MG63 (cell line): ENCODE measurements around the gene THYN1. TPM values are rescaled to one million over a fixed set of nuclear protein-coding genes. Genes with fewer than 3 reads are reported as not detected.
A peak's percentile ranks its signal among the peaks of the same experiment; 100 is the strongest.
"Not testable (repeated sequence)": the region's sequence is repeated elsewhere in the genome, so short reads cannot be mapped to it uniquely, and the experiment has no call there.

Source experiments
- DNase-seq: peaks from one replicate; pipeline ENCODE4 v3.0.0-alpha.2; 2020
- H3K27me3 ChIP-seq: fragments of 250-450 bp; sonication (Bioruptor Pico); 2 replicates; pipeline ENCODE4 v1.5.1; 2020; ENCODE audit warnings: mild to moderate bottlenecking, moderate library complexity
- H3K36me3 ChIP-seq: fragments of 250-450 bp; sonication (Bioruptor Pico); 2 replicates; pipeline ENCODE4 v1.5.1; 2020; ENCODE audit warnings: mild to moderate bottlenecking, moderate library complexity
- H3K4me3 ChIP-seq: fragments of 250-450 bp; sonication (Bioruptor Pico); 2 replicates; pipeline ENCODE4 v1.5.1; 2020; ENCODE audit warnings: mild to moderate bottlenecking, moderate library complexity
- H3K9me3 ChIP-seq: fragments of 250-450 bp; sonication (Bioruptor Pico); 2 replicates; pipeline ENCODE4 v1.5.1; 2020; ENCODE audit warnings: mild to moderate bottlenecking, moderate library complexity
- total RNA-seq: library from RNA; depleted of rRNA; stranded (reverse); fragments of >200 nt; shearing (Covaris generic); gene quantifications from 2 replicates; pipeline ENCODE4 v1.2.3, GENCODE V29; 2014; ENCODE audit warnings: low replicate concordance

THYN1 gene
- total RNA-seq, 1 experiment from 2014 or later: 43.3 TPM

- no peak overlapping the region for H3K4me3 ChIP-seq
- H3K36me3 ChIP-seq: no peaks in the 10 kb centered on the region; the same call in none of the 2 replicates
- no peaks in the 10 kb centered on the region for H3K27me3 ChIP-seq
- no peak for DNase-seq
- no peaks in the 10 kb centered on the region for H3K9me3 ChIP-seq
Observed at GRCh38 chr11:134260983-134261382, 7.8 kb upstream of the THYN1 start.

GRCh38 chr11:134260503-134260902 is 7.4 kb upstream of the THYN1 start:
- DNase-seq: no peak

DNA sequence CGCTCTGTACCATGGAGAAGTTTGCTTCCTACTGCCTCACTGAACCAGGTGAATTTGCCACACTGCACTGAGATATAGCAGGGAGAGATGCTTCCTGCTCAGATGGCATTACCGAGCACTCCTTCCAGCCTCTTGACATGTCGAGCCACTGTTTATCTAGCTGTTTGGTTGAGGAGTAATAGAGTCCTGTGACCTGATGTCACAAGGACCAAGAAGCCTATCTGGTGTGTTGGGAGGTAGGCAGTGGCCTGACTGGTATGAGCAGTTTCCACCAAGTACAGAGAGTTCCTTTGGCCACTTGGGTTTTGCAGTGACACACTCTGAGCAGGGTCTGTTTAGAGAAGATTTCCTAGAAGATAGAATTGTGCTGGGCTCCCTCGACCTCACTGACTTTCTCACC is 5.4 kb upstream of the THYN1 start:
- Histone ChIP-seq H3K4me3 (no peak overlapping the region), H3K36me3 (no peaks in the 10 kb centered on the region; the same call in none of the 2 replicates), H3K9me3 (no peaks in the 10 kb centered on the region), H3K27me3 (no peaks in the 10 kb centered on the region)
- no peak for DNase-seq

More at GRCh38 chr11:134260503-134260902, 7.4 kb upstream of the THYN1 start:
- Histone ChIP-seq H3K9me3 (no peaks in the 10 kb centered on the region), H3K4me3 (no peak overlapping the region), H3K27me3 (no peaks in the 10 kb centered on the region), H3K36me3 (no peaks in the 10 kb centered on the region; the same call in none of the 2 replicates)

DNA sequence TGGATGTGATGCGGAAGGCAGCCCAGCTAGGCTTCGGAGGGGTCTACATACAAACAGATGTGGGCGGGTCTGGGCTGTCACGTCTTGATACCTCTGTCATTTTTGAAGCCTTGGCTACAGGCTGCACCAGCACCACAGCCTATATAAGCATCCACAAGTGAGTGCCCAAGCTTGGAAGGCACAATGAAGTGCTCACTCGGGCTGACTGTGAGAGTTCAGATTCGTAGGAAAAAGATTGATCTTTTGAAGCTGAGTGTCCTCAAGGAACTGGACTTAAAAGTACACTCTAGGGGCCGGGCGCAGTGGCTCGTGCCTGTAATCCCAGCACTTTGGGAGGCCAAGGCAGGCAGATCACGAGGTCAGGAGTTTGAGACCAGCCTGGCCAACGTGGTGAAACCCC is 3.9 kb upstream of the THYN1 start:
- DNase-seq: no peak

GRCh38 chr11:134255184-134255561 is 2.0 kb upstream of the THYN1 start:
- not testable (repeated sequence) for DNase-seq, H3K4me3 ChIP-seq, H3K27me3 ChIP-seq, H3K9me3 ChIP-seq, H3K36me3 ChIP-seq

More for the DNA sequence above, 3.9 kb upstream of the THYN1 start:
- H3K4me3 ChIP-seq: no peak overlapping the region
- H3K9me3 ChIP-seq: no peaks in the 10 kb centered on the region
- no peaks in the 10 kb centered on the region for H3K27me3 ChIP-seq
- H3K36me3 ChIP-seq: no peaks in the 10 kb centered on the region; the same call in 1 of the 2 replicates

DNA sequence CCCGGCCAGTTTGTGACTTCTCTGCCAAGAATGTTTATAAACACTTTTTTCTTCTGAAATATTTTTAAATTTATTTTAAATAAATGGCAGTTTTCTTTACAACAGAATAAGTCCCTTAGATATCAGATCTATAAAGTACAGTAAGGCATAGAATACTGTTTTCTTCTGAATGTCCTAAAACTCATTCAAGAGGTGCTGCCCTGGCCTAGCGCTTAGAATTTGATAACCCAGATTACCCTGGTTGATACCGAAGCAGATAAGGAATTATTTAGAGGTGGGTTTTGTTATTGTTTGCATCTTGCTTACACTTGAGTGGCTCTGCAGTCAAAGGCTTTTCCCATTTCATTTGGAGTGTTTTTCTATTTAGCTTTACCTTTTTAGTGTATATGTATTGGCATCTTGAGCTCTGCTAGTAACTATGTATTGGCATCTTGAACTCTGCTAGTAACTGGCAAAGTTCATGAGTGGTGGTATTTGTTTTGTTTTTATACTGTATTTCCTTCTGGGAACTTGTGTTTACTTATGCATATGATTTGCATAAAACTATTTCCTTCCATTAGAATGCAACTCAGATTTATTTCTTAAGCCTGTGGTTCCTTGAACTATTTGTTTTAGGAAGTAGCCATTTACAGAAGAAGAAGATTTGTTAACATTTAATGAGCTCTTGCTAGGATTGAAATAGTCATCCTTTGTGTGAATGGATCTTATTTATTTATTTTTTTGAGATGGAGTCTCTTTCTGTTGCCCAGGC is 1.5 kb upstream of the THYN1 start:
- H3K27me3 ChIP-seq: no peaks in the 10 kb centered on the region
- DNase-seq: no peak
- peak overlapping the region; percentile 89 for H3K4me3 ChIP-seq
- H3K9me3 ChIP-seq: no peaks in the 10 kb centered on the region
- no peaks in the 10 kb centered on the region; the same call in 1 of the 2 replicates for H3K36me3 ChIP-seq

DNA sequence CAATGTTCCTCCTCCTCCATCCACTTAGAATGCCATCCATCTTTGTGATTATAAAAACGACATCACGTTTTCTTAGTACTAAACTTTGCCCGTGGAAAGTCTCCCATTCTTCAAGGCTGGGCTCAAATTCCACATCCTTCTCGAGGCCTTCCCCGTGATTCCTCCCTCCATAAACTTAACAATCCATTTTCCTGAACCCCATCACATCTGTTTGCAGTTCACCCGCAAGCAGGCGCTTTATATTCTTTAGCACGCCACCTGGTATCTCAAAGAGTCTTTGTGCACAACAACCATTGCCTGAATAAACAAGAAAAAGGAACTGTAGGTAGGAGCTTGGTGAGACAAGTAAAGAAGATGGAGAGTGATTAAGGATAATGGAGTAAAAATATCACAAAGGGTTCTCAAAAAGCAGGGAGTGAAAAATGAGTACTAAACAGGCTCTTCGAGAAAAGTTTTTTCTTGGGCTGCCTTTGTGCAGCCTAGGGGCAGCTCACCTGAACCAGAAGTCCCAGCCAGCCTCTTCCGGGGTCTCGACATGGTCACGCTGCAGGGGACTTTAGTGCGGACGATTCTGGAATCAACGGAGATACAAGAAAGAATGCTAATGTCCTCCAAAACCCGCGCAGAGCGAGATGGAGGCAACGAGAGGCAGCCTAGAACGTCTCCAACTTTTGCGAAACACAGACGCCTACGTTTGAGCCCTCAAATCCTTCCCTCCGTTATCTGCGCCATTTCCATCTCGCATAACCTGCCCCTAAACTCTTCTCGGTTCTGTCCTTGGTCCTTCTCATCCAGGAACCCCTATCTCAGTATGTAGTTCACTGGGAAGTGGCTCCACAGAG is 585 bp downstream of the THYN1 start:
- DNase-seq: no peak
- 0 out of 2 replicates have a peak, but pooled peaks cover 3% of the 10 kb centered on the region for H3K36me3 ChIP-seq
- H3K9me3 ChIP-seq: no peaks in the 10 kb centered on the region
- H3K4me3 ChIP-seq: peak overlapping the region; percentile 89
- no peaks in the 10 kb centered on the region for H3K27me3 ChIP-seq

GRCh38 chr11:134250675-134251074 is 2.5 kb downstream of the THYN1 start:
- no peak for DNase-seq
- H3K9me3 ChIP-seq: no peaks in the 10 kb centered on the region
- no peaks in the 10 kb centered on the region for H3K27me3 ChIP-seq
- H3K36me3 ChIP-seq: peaks cover 3% of the 10 kb centered on the region; the same call in 1 of the 2 replicates
- H3K4me3 ChIP-seq: no peak overlapping the region

- Histone ChIP-seq H3K4me3 (no peak overlapping the region), H3K36me3 (peaks cover 3% of the 10 kb centered on the region; the same call in 1 of the 2 replicates), H3K9me3 (no peaks in the 10 kb centered on the region), H3K27me3 (no peaks in the 10 kb centered on the region)
- DNase-seq: no peak
Observed at GRCh38 chr11:134250246-134250645, 2.9 kb downstream of the THYN1 start.

- no peak for DNase-seq
- Histone ChIP-seq H3K9me3 (no peaks in the 10 kb centered on the region), H3K36me3 (peaks cover 7% of the 10 kb centered on the region; the same call in 1 of the 2 replicates), H3K4me3 (no peak overlapping the region), H3K27me3 (no peaks in the 10 kb centered on the region)
Observed at GRCh38 chr11:134248910-134249480, 4.2 kb downstream of the THYN1 start.

- H3K27me3 ChIP-seq: no peaks in the 10 kb centered on the region
- no peak for DNase-seq
- no peaks in the 10 kb centered on the region for H3K9me3 ChIP-seq
- peaks cover 7% of the 10 kb centered on the region; the same call in 1 of the 2 replicates for H3K36me3 ChIP-seq
- H3K4me3 ChIP-seq: no peak overlapping the region
Observed at GRCh38 chr11:134246678-134247077, 6.5 kb downstream of the THYN1 start.

DNA sequence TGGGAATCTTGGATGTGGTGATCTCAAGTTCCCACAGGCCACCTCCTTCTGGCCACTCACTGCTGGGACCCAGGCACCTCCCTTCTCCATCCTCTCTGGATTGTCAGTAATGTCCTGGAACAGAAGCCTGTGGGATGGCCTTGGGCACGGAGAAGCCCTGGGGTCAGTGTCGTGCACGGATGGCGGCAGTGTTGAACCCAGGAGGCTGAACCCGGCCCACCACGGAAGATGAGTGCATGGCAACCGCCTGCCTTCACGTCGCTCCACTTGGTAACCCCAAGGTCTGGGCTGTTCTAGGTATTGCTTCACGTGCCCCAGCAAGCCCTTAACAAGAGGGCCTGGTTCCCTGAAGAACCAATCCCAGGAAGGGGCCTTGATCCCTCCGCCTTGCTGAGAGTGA is 7.1 kb downstream of the THYN1 start:
- Histone ChIP-seq H3K9me3 (no peaks in the 10 kb centered on the region), H3K27me3 (no peaks in the 10 kb centered on the region), H3K36me3 (peaks cover 7% of the 10 kb centered on the region; the same call in 1 of the 2 replicates), H3K4me3 (no peak overlapping the region)
- no peak for DNase-seq

DNA sequence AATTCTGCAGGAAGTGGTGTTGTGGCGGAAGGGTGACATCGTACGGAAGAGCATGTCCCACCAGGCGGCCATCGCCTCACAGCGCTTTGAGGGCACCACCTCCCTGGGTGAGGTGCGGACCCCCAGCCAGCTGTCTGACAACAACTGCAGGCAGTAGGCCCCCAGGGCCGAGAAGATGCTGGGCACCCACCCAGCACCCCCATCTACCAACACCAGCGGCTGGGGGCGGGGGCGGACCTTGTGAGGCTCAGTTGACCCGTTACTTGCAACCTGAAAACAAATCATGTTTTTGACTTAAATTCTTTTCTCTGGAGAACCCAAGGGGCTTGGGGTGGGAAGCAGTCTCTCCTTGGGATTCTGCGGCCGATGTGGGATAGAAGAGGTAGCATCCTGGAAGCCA is 7.7 kb downstream of the THYN1 start:
- H3K9me3 ChIP-seq: no peaks in the 10 kb centered on the region
- no peaks in the 10 kb centered on the region for H3K27me3 ChIP-seq
- H3K4me3 ChIP-seq: no peak overlapping the region
- DNase-seq: no peak
- peaks cover 9% of the 10 kb centered on the region; the same call in 1 of the 2 replicates for H3K36me3 ChIP-seq

GRCh38 chr11:134244593-134244992 is 8.6 kb downstream of the THYN1 start:
- Histone ChIP-seq H3K9me3 (no peaks in the 10 kb centered on the region), H3K36me3 (peaks cover 9% of the 10 kb centered on the region; the same call in 1 of the 2 replicates), H3K4me3 (no peak overlapping the region), H3K27me3 (no peaks in the 10 kb centered on the region)
- DNase-seq: no peak

- Histone ChIP-seq H3K4me3 (no peak overlapping the region), H3K27me3 (no peaks in the 10 kb centered on the region), H3K9me3 (no peaks in the 10 kb centered on the region), H3K36me3 (peaks cover 12% of the 10 kb centered on the region; the same call in 1 of the 2 replicates)
- DNase-seq: no peak
Observed at GRCh38 chr11:134243913-134244312, 9.2 kb downstream of the THYN1 start.

- H3K27me3 ChIP-seq: no peaks in the 10 kb centered on the region
- H3K9me3 ChIP-seq: no peaks in the 10 kb centered on the region
- H3K36me3 ChIP-seq: peaks cover 9% of the 10 kb centered on the region; the same call in 1 of the 2 replicates
- no peak overlapping the region for H3K4me3 ChIP-seq
- no peak for DNase-seq
Observed at GRCh38 chr11:134242376-134242775, 10.8 kb downstream of the THYN1 start.

GRCh38 chr11:134240592-134240991 is 12.6 kb downstream of the THYN1 start:
- Histone ChIP-seq H3K36me3 (peaks cover 16% of the 10 kb centered on the region), H3K4me3 (no peak overlapping the region), H3K9me3 (no peaks in the 10 kb centered on the region), H3K27me3 (no peaks in the 10 kb centered on the region)
- DNase-seq: no peak
